Hepatocyte (in vitro differentiated cells): Measurements from ENCODE around the gene GALNTL6.

Experiments used
- EZH2phosphoT487 ChIP-seq: fragments of 200-600 bp; sonication (generic); IDR thresholded peaks from one replicate; pipeline ENCODE4 v1.6.1; 2018; ENCODE audit warnings: antibody characterized with exemption, mild to moderate bottlenecking, low read depth, moderate library complexity; ENCODE audit not compliant: unreplicated experiment, severe bottlenecking
- TF ChIP-seq, protein P1 (sequence below): fragments of 200-600 bp; sonication (generic); IDR thresholded peaks from 2 replicates; pipeline ENCODE4 v1.5.1; 2016; ENCODE audit warnings: antibody characterized with exemption, mild to moderate bottlenecking; ENCODE audit not compliant: poor library complexity

DNA sequence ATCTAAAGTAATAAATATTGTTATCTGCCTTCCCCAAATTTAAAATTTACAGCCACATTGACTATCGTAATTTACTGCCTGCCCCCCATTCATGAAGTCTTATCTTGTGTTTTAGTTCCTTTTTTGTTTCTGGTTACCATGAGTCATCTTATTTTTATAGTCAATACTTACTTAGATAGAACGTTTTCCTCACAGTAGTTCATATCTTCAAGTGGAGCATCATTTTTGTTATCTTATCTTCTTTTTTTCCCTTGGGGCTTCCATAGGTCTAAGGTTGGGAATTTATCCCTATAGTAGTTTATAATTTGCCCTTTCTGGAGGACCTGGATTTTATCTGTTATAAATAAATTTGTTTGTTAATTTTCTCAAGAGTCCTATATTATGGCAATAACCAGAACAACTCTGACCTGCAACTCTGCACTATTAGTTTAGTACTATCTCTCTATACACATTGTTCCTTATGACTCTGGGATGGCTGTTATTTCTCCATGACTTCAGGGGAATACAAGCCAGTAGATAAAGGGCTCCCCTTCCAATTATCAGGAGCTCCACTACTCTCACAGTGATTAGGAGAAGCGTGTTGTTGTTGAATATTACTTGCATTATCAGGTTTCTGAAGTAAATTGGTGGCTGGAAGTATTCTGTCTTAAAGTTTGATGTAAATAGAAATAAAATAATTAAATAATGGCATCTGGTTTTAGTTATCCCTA lies 330.6 kb downstream of the GALNTL6 start:
- TF ChIP-seq, protein P1, sequence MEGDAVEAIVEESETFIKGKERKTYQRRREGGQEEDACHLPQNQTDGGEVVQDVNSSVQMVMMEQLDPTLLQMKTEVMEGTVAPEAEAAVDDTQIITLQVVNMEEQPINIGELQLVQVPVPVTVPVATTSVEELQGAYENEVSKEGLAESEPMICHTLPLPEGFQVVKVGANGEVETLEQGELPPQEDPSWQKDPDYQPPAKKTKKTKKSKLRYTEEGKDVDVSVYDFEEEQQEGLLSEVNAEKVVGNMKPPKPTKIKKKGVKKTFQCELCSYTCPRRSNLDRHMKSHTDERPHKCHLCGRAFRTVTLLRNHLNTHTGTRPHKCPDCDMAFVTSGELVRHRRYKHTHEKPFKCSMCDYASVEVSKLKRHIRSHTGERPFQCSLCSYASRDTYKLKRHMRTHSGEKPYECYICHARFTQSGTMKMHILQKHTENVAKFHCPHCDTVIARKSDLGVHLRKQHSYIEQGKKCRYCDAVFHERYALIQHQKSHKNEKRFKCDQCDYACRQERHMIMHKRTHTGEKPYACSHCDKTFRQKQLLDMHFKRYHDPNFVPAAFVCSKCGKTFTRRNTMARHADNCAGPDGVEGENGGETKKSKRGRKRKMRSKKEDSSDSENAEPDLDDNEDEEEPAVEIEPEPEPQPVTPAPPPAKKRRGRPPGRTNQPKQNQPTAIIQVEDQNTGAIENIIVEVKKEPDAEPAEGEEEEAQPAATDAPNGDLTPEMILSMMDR = no peak
- no peak for TF ChIP-seq EZH2phosphoT487
